Measurements from ENCODE around the gene TFCP2L1.
"Not testable (repeated sequence)": the region's sequence is repeated elsewhere in the genome, so short reads cannot be mapped to it uniquely, and the experiment has no call there.

TFCP2L1 gene

GRCh38 chr2:121294881-121295840 lies 10.2 kb upstream of the TFCP2L1 start:
- DNase-seq = no peak

- no peak for DNase-seq
Measured at GRCh38 chr2:121293450-121294325, 8.7 kb upstream of the TFCP2L1 start.

GRCh38 chr2:121291251-121291580 lies 6.2 kb upstream of the TFCP2L1 start:
- no peak for DNase-seq

- no peak for DNase-seq
Measured at GRCh38 chr2:121289271-121289670, 4.3 kb upstream of the TFCP2L1 start.

GRCh38 chr2:121288454-121289231 lies 3.6 kb upstream of the TFCP2L1 start:
- no peak for DNase-seq

- DNase-seq = no peak
Measured at GRCh38 chr2:121287956-121288355, 3.0 kb upstream of the TFCP2L1 start.

- DNase-seq = no peak
Measured at GRCh38 chr2:121287146-121287798, 2.3 kb upstream of the TFCP2L1 start.

- DNase-seq = no peak
Measured at GRCh38 chr2:121286506-121286905, 1.5 kb upstream of the TFCP2L1 start.

- no peak for DNase-seq
Measured at GRCh38 chr2:121285926-121286325, 924 bp upstream of the TFCP2L1 start.

- no peak for DNase-seq
Measured at GRCh38 chr2:121283670-121284462, 1.1 kb downstream of the TFCP2L1 start.

GRCh38 chr2:121282800-121283385 lies 2.1 kb downstream of the TFCP2L1 start:
- DNase-seq = no peak

- DNase-seq = no peak
Measured at GRCh38 chr2:121281694-121282093, 3.3 kb downstream of the TFCP2L1 start.

- DNase-seq = no peak
Measured at GRCh38 chr2:121281107-121281506, 3.9 kb downstream of the TFCP2L1 start.

- DNase-seq = no peak
Measured at GRCh38 chr2:121279476-121280220, 5.4 kb downstream of the TFCP2L1 start.

GRCh38 chr2:121276341-121276740 lies 8.7 kb downstream of the TFCP2L1 start:
- no peak for DNase-seq

GRCh38 chr2:121273116-121273515 lies 11.9 kb downstream of the TFCP2L1 start:
- no peak for DNase-seq

- DNase-seq = no peak
Measured at GRCh38 chr2:121272596-121272995, 12.4 kb downstream of the TFCP2L1 start.

GRCh38 chr2:121269436-121269835 lies 15.6 kb downstream of the TFCP2L1 start:
- not testable (repeated sequence) for DNase-seq

- no peak for DNase-seq
Measured at GRCh38 chr2:121266543-121267106, 18.4 kb downstream of the TFCP2L1 start.

All from NCI-H1048 (cell line).